CD4-positive, alpha-beta T cell treated with Interleukin-17A for 1 hour (primary cell): ENCODE measurements around the gene FLAD1.

Experiments used
- DNase-seq: peaks from one replicate; pipeline ENCODE4 v3.0.0-alpha.2; 2020

Gene FLAD1

GRCh38 chr1:155018617-155019348 lies 35.6 kb downstream of the FLAD1 start:
- DNase-seq = no peak

- no peak for DNase-seq
Measured at GRCh38 chr1:155019377-155020245, 36.5 kb downstream of the FLAD1 start.

- DNase-seq = no peak
Measured at GRCh38 chr1:155022136-155022926, 39.2 kb downstream of the FLAD1 start.

DNA sequence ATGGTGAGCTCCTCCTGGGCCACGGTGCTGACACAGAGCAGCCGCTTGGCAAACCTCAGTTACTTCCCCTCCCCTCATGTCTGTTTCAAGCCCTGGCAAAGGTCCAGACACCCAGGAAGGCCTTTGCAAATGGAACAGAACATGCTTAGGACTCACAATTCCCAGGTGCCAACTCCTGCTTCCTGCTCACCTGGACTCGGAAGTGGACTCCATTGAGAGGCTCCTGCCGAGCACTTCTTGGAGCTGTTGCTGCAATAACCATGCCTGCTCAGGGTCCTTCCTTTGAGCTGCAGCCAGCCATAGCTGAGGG lies 39.7 kb downstream of the FLAD1 start:
- DNase-seq = no peak

DNA sequence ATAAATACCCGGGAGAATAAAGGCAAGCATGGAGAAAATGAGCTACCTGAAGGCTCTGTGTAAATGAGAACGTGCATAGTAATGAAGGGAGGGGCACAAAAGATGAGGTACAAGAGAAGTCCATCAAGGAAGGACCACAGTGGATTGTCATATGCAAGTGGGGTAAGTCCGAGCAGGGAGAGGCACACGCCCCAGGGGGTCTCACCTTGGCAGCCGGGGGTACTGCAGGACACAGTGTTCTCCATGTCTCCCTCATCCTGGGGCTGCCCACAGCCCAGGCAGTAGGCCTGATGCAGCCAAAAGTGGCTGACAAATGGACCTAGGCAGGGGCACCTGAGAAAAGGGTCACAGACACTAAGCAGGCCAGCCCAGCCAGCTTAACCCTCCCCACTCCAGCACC lies 40.5 kb downstream of the FLAD1 start:
- DNase-seq = no peak

DNA sequence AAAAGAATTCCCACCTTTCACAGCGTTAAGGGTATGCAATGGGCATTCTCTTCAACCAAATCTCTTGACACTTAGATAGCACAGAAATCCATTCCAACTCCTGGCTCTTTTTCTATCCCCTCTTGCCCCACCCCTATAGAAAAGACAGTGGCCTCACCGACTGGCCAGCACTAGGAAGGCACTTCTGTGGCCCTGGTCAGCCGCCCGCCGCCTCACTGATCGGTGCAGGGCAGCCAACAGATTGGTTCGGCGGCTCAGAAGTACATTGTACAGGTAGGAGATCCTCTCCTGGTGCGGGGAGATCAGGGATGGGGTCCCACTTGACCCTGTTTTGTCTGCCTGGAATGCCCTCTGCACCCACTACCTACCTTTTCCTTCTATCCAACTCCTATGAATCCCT lies 41.2 kb downstream of the FLAD1 start:
- DNase-seq = no peak

DNA sequence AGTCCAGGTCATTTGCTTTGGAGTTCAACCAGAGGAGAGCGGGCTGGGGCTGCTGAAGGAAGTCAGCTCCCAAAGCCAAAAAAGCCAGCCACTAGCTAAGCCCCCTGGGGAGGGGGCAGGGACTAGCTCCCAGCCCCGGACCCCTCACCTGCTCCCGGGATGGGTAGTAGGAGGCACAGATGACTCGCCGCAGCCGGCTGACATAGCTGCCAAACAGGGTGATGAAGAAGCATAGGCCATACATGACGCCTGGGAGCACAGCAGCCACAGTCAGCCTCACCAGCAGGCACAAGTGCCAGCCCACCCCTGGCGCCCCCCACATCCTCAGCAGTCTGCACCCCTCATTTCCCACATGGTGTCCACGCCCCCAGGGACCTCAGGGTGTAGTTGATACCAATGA lies 43.0 kb downstream of the FLAD1 start:
- DNase-seq = no peak

GRCh38 chr1:155026588-155026987 lies 43.4 kb downstream of the FLAD1 start:
- DNase-seq = no peak

DNA sequence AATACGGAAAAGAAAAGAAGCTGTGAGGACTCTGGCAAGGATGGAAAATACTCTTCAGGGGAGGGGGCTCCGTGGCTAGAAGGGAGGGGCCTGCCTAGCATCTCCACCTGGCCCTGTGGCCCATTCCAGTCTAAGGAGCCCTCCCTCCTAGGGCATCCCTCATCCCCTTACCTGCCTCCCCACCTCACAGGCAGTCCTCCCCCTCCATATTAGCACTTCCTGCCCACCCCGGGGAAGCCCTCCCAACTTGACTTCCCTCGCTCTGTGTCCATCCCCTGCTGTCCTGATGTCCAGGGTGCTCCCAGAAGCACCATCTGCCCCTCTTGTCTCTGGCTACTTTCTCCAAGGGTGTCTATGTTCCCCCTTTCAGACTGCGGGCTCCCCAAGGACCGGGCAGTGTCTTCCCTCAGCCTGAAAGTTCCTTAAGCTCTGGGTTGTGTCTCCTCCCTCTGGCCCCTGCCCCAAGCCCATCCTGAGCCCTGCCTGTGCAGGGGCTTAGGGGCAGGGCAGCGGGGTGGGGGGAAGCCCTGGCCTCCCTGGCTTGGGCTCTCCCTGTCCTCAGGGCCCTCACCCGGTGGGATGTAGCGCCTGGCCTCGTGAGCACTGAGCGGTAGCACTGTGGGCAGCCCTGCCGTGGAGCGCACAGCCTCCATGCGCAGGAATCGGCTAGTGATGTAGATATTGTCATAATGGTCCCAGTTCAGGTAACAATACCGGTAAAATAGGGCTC lies 46.5 kb downstream of the FLAD1 start:
- DNase-seq = no peak

DNA sequence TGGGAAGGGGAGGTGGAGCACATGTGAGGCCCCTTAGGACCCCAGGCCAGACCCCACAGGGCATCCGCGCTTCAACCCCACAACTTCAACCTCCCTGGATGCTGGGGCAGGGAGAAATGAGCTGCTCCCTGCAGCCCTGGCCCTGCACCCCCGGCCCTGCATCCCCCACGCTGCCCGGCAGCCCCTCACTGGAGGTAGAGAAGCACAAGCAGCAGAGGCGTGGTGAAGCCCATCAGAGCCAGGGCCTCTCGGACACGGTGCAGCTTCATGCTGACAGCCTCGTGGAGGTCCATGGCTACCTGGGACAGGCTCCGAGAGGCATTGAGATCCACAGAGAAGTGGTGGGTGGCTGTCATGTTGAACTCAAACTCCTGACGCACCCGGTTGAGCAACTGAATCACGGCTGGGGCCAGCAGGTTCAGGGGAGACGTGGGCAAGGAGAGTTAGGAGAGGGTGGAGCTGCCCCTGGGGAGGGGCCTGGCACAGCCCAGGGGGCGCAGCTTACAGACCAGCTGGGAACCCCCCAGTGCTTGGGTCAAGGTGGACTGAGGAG lies 47.2 kb downstream of the FLAD1 start:
- no peak for DNase-seq

GRCh38 chr1:155030899-155031298 lies 47.8 kb downstream of the FLAD1 start:
- DNase-seq = no peak

- no peak for DNase-seq
Measured at GRCh38 chr1:155032886-155033285, 49.7 kb downstream of the FLAD1 start.

- no peak for DNase-seq
Measured at GRCh38 chr1:155033524-155033923, 50.4 kb downstream of the FLAD1 start, which contains the start of the genes DCST1 and DCST2. Gene DCST1 (plus strand): TSS chr1:155033824. CDS start chr1:155034037, 213 bp downstream. Gene DCST2 (minus strand): TSS chr1:155033781. CDS start chr1:155033701, 80 bp downstream.

DNA sequence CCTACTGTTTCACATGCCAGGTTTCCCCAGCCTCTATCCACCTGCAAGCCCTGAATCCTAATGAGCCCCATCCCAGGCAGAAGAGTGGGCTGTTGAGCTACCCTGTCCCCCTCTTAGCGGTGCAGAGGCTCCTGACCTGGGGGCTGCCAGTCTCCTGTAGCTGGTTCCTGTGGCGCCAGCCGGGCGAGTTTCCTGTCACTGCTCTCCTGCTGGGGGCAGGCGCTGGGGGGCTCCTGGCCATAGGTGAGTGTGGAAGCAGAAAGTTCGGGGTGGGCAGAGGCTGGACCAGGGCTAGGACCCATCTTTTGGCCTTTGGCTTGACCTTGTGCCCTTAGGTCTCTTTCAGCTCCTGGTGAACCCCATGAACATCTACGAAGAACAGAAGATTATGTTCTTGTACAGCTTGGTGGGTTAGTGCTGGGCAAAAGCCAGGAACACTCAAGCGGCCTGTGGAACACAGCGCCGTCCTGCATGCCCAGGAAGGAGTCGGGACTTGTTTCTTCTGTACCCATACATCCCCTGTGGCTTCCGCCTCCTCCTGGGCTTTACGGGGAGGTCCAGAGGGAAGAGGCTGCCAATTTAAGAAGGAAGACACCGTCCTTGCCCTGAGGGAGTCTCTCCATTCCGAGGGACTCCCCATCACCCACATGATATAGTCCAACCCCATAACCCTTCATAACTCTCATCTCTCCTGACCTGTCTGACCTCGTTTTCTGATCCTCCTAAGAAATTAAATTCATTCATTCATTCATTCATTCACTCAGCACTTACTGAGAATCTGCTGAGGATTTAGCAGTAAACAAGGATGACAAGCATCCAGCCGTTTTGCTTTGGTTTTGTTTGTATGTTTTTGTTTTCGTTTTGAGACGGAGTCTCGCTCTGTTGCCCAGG lies 51.4 kb downstream of the FLAD1 start:
- no peak for DNase-seq

- DNase-seq = no peak
Measured at GRCh38 chr1:155035936-155036335, 52.8 kb downstream of the FLAD1 start.

DNA sequence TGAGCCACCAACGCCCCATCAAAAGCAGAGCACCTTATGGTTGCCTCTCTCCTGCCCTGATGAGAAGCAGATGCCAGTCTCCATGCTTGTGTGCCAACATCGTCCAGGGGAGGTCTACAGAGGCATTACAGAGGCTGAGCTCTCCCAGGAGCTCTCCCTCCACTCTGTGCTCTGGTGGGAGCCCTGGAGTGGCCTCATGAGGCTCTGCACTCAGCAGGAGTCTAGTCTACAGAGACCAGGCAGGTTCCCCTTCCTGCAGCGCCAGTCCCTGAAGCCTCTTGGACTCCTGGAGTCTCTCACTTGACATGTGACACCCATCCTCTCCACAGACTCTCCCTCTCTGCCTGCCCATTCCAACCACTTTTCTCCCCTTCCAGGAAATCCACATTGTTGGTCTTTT lies 53.9 kb downstream of the FLAD1 start:
- DNase-seq = no peak

DNA sequence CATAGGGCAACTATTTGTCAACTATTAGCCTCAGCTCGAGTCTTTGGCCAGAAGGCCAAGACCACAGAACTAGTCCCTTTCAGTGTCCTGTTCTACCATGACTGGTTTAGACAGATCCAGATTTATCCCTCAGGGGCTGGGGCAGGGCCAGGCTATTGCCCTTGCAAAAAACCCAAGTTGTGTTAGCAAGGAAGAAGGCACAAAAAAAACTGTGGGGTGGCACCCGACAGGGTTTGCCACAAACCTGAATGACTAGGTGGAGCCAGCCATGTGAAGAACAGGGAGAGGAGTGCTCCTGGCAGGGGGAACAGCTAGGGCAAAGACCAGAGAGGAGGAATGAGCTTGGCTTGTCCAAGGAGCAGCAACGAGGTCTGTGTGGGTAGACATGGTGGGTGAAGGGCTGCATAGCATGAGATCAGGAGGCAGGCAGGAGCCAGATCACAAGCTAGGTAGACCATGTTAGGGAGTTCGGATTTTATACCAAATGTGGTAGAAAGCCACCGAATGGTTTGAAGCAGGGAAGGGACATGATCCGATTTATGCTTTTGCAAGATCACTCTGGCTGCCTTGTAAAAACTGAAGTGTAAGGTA lies 54.8 kb downstream of the FLAD1 start:
- no peak for DNase-seq

- DNase-seq = no peak
Measured at GRCh38 chr1:155038602-155039307, 55.6 kb downstream of the FLAD1 start.

DNA sequence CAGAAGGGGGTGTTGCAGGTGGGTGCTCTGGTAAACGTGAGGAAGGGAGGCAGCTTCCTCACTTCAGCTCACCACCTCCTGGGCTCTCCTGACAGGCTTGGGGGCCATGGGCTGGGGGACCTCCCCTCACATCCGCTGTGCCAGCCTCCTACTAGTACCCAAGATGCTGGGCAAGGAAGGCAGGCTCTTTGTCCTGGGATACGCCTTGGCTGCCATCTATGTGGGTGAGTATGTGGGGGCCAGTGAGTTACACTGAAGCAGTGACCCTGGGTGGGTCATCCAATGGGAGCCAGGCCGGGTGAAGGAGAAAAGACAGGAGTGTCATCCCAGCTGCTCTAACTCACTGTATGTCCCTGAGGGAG lies 56.1 kb downstream of the FLAD1 start:
- no peak for DNase-seq

DNA sequence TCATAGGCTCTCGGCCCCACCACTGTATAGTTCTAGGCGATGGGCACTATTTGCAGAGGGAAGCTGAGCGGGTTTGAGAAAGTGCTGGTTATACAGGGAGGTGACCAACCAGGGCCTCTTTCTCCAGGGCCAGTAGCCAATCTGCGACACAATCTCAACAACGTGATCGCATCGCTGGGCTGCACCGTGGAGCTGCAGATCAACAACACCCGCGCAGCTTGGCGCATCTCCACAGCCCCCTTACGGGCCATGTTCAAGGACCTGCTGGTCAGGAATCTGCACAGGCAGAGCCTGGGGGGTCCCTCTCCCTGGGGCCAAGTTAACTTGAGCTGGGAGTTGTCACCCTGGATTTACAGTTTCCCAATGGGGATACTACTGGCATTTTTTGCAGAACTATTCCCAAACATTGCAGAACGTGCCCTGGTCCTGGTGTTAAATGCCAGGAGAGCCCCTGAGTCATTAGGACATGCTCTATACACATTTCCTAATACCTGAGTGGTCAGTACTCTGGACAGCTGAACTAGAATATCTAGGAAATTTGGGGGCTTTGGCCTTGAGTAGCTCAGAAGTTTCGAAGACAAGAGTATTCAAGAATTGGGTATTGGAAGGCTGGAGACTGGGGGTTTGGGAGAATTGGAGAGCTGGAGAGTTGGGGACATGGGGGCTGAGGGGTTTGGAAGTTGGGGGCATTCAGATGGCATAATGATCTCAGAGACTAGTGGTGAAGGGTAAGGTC lies 57.4 kb downstream of the FLAD1 start:
- DNase-seq = no peak
